Lung (tissue), 12 donors: ENCODE data around the gene IRGC. TPM values are rescaled to one million over a fixed set of nuclear protein-coding genes. Genes with fewer than 3 reads are reported as not detected.

ENCODE experiments used
- ATAC-seq: fragments of 200-7000 bp; cut with Tn5 transposase; one replicate; pipeline ENCODE4 v1.9.1; 2020; ENCODE audit warnings: moderate number of reproducible peaks; ENCODE audit not compliant: insufficient read depth, low FRiP score
- DNase-seq, 3 donors: peaks; one replicate each; pipeline ENCODE4 v3.0.0-alpha.2; 2013 to 2017
- H3K27ac ChIP-seq, 2 donors: one replicate each; pipeline ENCODE4 v1.5.1; 2013; ENCODE audit warnings: mild to moderate bottlenecking in 2 of 2, moderate library complexity in 2 of 2, control low read depth in 1 of 2, inconsistent platforms in 1 of 2, low read depth in 1 of 2, low read length in 1 of 2
- H3K27me3 ChIP-seq, 3 donors: one replicate each; pipeline ENCODE4 v1.5.1; 2013; ENCODE audit warnings: low read length in 2 of 3; ENCODE audit not compliant: control insufficient read depth in 3 of 3, insufficient read depth in 3 of 3
- H3K36me3 ChIP-seq, 4 donors: one replicate each; pipeline ENCODE4 v1.5.1; 2013; ENCODE audit warnings: low read length in 4 of 4, mild to moderate bottlenecking in 1 of 4, moderate library complexity in 1 of 4; ENCODE audit not compliant: control insufficient read depth in 4 of 4, insufficient read depth in 4 of 4
- H3K4me1 ChIP-seq, 5 donors: one replicate each; pipeline ENCODE4 v1.5.1; 2013; ENCODE audit warnings: low read length in 5 of 5, mild to moderate bottlenecking in 2 of 5, moderate library complexity in 1 of 5; ENCODE audit not compliant: control insufficient read depth in 5 of 5, insufficient read depth in 5 of 5
- H3K4me3 ChIP-seq: one replicate; pipeline ENCODE4 v1.5.1; 2013; ENCODE audit warnings: mild to moderate bottlenecking, control low read depth, moderate library complexity
- H3K9ac ChIP-seq, 2 donors: one replicate each; pipeline ENCODE4 v1.5.1; 2013; ENCODE audit warnings: low read length in 2 of 2, control low read depth in 1 of 2; ENCODE audit not compliant: insufficient read depth in 1 of 2
- H3K9me3 ChIP-seq, 4 donors: one replicate each; pipeline ENCODE4 v1.5.1; 2013; ENCODE audit warnings: low read length in 3 of 4, mild to moderate bottlenecking in 1 of 4, moderate library complexity in 1 of 4; ENCODE audit not compliant: control insufficient read depth in 4 of 4, insufficient read depth in 3 of 4
- WGBS, 2 donors: extraction: QIAGEN DNeasy Blood & Tissue Kit; methylation state at CpG; one replicate each; pipeline ENCODE4 v1.1.7; 2013; 5-methylcytosine and 5-hydroxymethylcytosine counted together
- polyA plus RNA-seq, 2 donors: library from polyadenylated mRNA; stranded (reverse); fragments of 200-250 nt; gene quantifications; one replicate each; pipeline ENCODE4 v1.2.1, GENCODE V29; 2013
- total RNA-seq, 2 donors: library from RNA; depleted of rRNA in 1 of 2; stranded (reverse); fragments of >200 nt in 1 of 2; gene quantifications; one replicate each; pipeline ENCODE4 v1.2.1, GENCODE V29; 2014 to 2021
- TF ChIP-seq, protein P1 (sequence below): IDR thresholded peaks from 2 replicates; pipeline ENCODE4 v1.5.1; 2012; ENCODE audit warnings: mild to moderate bottlenecking; ENCODE audit errors: control extremely low read depth, extremely low read depth
- donor health status: control.
- donor health status: control.
- donor health status: Bipolar disorder and iron deficiency.
- donor health status: healthy.
- donor health status: DM: yes; HTN: yes; CAD: no.

The IRGC gene
- total and polyA plus RNA-seq, 4 donors, result not detected

DNA sequence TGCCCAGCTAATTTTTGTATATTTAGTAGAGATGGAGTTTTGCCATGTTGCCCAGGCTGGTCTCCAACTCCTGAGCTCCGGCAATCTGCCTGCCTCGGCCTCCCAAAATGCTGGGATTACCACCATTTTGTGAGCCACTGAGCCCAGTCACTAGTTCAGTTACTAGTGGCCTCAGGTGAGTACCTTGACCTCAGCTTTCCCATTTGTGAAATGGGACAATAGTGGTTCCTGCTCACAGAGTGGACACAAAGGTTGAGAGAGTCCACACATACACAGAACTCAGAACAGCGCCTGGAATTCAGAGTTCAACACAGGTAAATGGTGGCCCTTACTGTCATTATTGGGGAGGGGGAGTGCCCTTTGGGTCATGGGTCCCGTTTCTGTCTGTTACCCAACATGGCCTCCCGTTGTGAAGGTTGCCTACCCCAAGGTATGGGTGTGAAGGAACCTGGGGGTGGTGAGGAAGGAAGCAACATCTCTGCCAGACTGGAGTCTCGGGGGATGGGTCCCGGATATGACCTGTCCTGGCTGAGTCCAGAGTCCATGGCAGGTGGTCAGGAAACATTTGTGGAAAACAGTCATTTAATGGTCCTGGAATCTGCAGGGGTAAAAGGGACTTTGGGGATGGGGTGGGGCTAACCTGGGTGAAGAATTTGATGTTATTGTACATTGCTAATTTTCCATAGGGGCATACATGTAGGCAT, 11.7 kb upstream of the IRGC start:
- TF ChIP-seq, protein P1, sequence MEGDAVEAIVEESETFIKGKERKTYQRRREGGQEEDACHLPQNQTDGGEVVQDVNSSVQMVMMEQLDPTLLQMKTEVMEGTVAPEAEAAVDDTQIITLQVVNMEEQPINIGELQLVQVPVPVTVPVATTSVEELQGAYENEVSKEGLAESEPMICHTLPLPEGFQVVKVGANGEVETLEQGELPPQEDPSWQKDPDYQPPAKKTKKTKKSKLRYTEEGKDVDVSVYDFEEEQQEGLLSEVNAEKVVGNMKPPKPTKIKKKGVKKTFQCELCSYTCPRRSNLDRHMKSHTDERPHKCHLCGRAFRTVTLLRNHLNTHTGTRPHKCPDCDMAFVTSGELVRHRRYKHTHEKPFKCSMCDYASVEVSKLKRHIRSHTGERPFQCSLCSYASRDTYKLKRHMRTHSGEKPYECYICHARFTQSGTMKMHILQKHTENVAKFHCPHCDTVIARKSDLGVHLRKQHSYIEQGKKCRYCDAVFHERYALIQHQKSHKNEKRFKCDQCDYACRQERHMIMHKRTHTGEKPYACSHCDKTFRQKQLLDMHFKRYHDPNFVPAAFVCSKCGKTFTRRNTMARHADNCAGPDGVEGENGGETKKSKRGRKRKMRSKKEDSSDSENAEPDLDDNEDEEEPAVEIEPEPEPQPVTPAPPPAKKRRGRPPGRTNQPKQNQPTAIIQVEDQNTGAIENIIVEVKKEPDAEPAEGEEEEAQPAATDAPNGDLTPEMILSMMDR, result no peak
- Histone ChIP-seq H3K27me3 (no peaks in the 10 kb centered on the region), H3K9me3 (peaks cover 0 to 8% (median 0%) of the 10 kb centered on the region in 4 donors), H3K36me3 (no peaks in the 10 kb centered on the region), H3K4me3 (no peak overlapping the region), H3K4me1 (peaks cover 0 to 9% (median 3%) of the 10 kb centered on the region in 5 donors), H3K27ac (no peak overlapping the region), H3K9ac (no peak overlapping the region)
- WGBS, 2 donors, result 69 to 81% methylated on average over 7 of the region's 7 CpGs
- DNase-seq (no peak), ATAC-seq (no peak)

DNA sequence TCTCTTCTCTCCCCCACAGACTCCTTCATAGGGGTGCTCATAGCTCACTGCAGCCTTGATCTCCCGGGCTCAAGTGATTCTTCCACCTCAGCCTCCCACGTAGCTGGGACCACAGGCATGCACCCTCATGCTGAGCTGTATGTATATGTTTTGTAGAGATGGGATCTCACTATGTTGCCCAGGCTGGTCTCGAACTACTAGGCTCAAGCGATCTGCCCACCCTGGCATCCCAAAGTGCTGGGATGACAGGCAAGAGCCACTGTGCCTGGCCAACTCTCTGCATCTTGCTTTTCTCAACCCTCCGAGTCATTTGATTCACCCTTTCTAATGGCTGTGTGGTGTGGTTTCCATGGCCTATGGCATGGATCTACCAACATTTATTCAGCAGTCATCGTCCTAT, 10.1 kb upstream of the IRGC start:
- H3K36me3 ChIP-seq, result no peaks in the 10 kb centered on the region
- H3K9ac ChIP-seq, result no peak overlapping the region
- no peak overlapping the region for H3K4me3 ChIP-seq
- ATAC-seq (no peak), DNase-seq (no peak)
- TF ChIP-seq, protein P1, result no peak
- WGBS, 2 donors, result 82 to 84% methylated on average over 6 of the region's 6 CpGs
- peaks cover 0 to 5% (median 0%) of the 10 kb centered on the region in 4 donors for H3K9me3 ChIP-seq
- H3K27me3 ChIP-seq, result no peaks in the 10 kb centered on the region
- H3K27ac ChIP-seq, result no peak overlapping the region
- H3K4me1 ChIP-seq, result peaks cover 0 to under 1% (median 0%) of the 10 kb centered on the region in 5 donors

DNA sequence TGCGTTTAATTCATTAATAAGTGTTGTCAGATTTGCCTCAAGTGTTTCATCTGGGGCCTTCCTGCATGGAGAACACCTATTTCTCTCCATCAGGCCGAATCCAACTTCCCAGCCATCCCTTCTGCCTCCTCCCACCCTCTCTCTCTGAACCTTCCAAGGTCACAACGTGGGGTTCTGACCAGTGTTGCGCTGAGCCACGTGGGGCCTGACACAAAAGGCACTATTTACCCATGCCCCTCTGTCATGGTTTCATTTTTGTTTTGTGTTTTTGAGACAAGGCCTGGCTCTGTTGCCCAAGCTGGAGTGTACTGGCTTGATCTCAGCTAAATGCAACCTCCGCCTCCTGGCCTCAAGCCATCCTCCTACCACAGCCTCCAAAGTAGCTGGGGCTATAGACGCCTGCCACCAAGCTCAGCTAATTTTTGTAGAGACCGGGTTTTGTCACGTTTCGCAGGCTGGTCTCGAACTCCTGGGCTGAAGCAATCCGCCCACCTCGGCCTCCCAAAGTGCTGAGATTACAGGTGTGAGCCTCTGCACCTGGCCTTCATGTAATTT, 8.6 kb upstream of the IRGC start:
- peaks cover 0 to 5% (median 0%) of the 10 kb centered on the region in 4 donors for H3K9me3 ChIP-seq
- H3K27ac ChIP-seq, result no peak overlapping the region
- TF ChIP-seq, protein P1, result no peak
- no peak overlapping the region for H3K9ac ChIP-seq
- ATAC-seq (no peak), DNase-seq (no peak)
- 86 to 90% methylated on average over 13 of the region's 13 CpGs for WGBS, 2 donors
- H3K4me1 ChIP-seq, result no peaks in the 10 kb centered on the region
- H3K27me3 ChIP-seq, result no peaks in the 10 kb centered on the region
- no peak overlapping the region for H3K4me3 ChIP-seq
- H3K36me3 ChIP-seq, result no peaks in the 10 kb centered on the region
